PFSK-1 (cell line): ENCODE data around the gene ANK2.

Source experiments
- FOXP2 ChIP-seq: optimal IDR thresholded peaks from 2 replicates; pipeline ENCODE3; 2011; ENCODE audit warnings: borderline replicate concordance, control low read depth, inconsistent platforms; ENCODE audit not compliant: insufficient read depth; ENCODE audit errors: extremely low read length, extremely low read depth
- POLR2AphosphoS5 ChIP-seq: IDR thresholded peaks from 2 replicates; pipeline ENCODE4 v1.6.1; 2012; ENCODE audit warnings: low read depth, mild to moderate bottlenecking, control low read depth, low read length, moderate library complexity
- REST ChIP-seq, 2 experiments: IDR thresholded peaks; 2 replicates each; pipeline versions ENCODE4 v1.6.1 to v1.8.0; 2011 to 2012; ENCODE audit warnings: low read depth in 2 of 2, low read length in 2 of 2, control low read depth in 1 of 2, inconsistent platforms in 1 of 2, mild to moderate bottlenecking in 1 of 2, moderate library complexity in 1 of 2; ENCODE audit not compliant: insufficient read depth in 1 of 2
- SIN3A ChIP-seq: IDR thresholded peaks from 2 replicates; pipeline ENCODE4 v1.6.1; 2012; ENCODE audit warnings: mild to moderate bottlenecking, low read length, moderate library complexity, borderline replicate concordance; ENCODE audit not compliant: insufficient read depth
- TAF1 ChIP-seq: IDR thresholded peaks from 2 replicates; pipeline ENCODE4 v1.6.1; 2012; ENCODE audit warnings: low read length, control low read depth, borderline replicate concordance; ENCODE audit not compliant: insufficient read depth

Gene ANK2

DNA sequence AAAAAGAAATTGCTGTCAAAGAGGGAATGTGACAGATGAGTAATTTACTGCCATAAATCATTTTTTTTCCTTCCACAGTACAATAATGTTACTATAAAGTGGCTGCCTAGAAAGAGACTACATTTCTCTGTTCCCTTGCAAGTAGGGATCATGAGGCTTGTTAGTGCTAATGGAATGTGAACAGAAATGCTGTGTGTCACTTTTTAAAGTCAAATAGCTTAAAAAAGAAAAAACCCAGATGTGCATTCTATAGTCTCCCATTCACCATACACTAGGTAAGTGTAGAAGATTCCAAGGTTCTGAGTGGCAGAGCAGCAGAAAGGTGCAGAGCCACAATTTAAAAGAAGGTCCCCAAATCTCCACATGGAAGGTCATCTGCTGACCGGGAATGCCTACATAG lies 383.7 kb downstream of the ANK2 start:
- TF ChIP-seq SIN3A (no peak), FOXP2 (no peak), REST (IDR thresholded peaks at IDR 0.05; ENCODE audit: insufficient read depth in 1 of 2, low read depth in 2 of 2, low read length in 2 of 2) (no peak), POLR2AphosphoS5 (no peak), TAF1 (no peak)
